Measurements from ENCODE around the gene RASGRF1.

DNA sequence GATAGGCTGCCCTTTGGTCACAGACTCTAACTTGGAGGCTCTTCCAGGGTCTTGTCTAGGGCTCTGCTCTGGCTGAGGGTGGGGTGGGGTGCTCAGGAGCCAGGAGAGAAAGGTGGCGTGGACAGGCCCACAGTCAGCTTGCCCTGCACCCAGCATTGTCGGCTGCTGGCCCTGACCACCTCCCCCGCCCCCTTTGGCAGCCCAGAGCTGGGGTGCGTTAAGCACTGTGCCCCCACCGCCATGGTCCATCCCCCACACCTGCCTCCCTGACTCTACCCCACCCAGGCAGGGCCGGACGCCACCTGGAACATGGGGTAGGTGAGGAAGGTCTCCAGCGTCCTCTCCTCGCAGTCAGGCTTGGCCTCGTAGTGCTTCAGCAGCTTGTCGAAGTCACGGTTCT, 58.8 kb downstream of the RASGRF1 start:
- TF ChIP-seq POLR2AphosphoS5 (IDR thresholded peaks at IDR 0.05) = no peak
- TF ChIP-seq POLR2A (IDR thresholded peaks at IDR 0.05) = no peak

All from breast epithelium (tissue), 3 donors.